Neutrophil (primary cell): ENCODE data around the gene RORC.

Experiments used
- H3K27ac ChIP-seq: fragments of 200-600 bp; sonication (generic); 2 replicates; pipeline ENCODE4 v1.5.1; 2016; ENCODE audit warnings: mild to moderate bottlenecking, moderate library complexity
- H3K27me3 ChIP-seq: fragments of 200-600 bp; sonication (generic); 2 replicates; pipeline ENCODE4 v1.6.0; 2016; ENCODE audit warnings: mild to moderate bottlenecking
- H3K36me3 ChIP-seq: fragments of 200-600 bp; sonication (generic); 2 replicates; pipeline ENCODE4 v1.5.1; 2017
- H3K4me1 ChIP-seq, 2 experiments: fragments of 200-600 bp in 1 of 2; sonication (generic) in 1 of 2; 1 replicate in 1 of 2; 2 replicates in 1 of 2; pipeline versions ENCODE4 v1.5.1 to v1.6.1; 2013 to 2016; ENCODE audit warnings: low read depth in 1 of 2, low read length in 1 of 2, mild to moderate bottlenecking in 1 of 2, moderate library complexity in 1 of 2; ENCODE audit not compliant: control insufficient read depth in 1 of 2, insufficient read depth in 1 of 2
- H3K4me3 ChIP-seq, 2 experiments: fragments of 200-600 bp in 1 of 2; sonication (generic) in 1 of 2; 1 replicate in 1 of 2; 2 replicates in 1 of 2; pipeline ENCODE4 v1.5.1; 2013 to 2016; ENCODE audit warnings: low read depth in 1 of 2, low read length in 1 of 2, mild to moderate bottlenecking in 1 of 2, moderate library complexity in 1 of 2
- H3K9me3 ChIP-seq: fragments of 200-600 bp; sonication (generic); 2 replicates; pipeline ENCODE4 v1.5.1; 2016
- CTCF ChIP-seq: fragments of 200-600 bp; sonication (generic); IDR thresholded peaks from 2 replicates; pipeline ENCODE4 v1.5.1; 2016; ENCODE audit warnings: antibody characterized with exemption

The RORC gene

DNA sequence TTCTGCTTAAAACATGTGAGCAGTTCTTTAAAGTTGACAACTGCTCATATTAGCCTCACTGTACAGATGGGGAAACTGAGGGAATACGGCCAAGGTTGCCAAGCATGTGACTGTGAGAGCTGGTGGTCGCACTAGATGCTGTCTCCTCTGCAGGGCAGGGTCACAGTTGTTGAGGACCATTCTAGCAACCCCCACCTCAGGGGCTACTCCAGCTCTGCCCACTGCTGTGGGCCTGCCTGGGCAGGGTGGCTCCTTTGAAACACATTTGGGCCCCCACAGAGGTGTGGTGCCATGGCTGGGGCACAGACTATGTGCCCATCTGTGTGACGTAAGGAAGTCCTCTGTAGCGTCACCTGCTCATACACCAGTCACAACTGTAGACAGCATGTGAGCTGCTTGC is 21.1 kb upstream of the RORC start:
- peaks cover 7 to 12% of the 10 kb centered on the region in 2 experiments for H3K4me1 ChIP-seq
- H3K36me3 ChIP-seq: no peaks in the 10 kb centered on the region
- H3K27me3 ChIP-seq: peaks cover 48% of the 10 kb centered on the region
- no peaks in the 10 kb centered on the region for H3K9me3 ChIP-seq
- no peak overlapping the region for H3K4me3 ChIP-seq
- no peak overlapping the region for H3K27ac ChIP-seq
- no peak for TF ChIP-seq CTCF

DNA sequence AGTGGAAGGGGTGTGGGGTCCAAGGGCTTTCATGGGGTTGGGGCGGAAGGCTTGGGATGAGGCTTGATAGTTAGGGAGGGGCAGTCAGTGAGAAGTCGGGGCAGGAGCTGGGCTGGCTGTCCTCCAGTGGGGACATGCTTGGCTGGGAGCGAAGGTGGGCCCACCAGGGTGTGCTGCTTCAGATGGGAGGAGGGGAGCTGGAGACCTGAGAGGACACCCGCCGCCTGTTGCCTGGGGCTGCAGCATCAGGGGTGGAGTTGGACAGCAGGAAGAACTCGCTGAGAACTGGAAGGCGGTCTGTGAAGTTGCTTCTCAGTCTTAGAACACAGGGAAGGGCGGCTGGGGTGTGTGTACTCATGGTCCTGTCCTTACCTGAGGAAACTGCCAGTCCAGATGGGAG is 20.3 kb upstream of the RORC start:
- Histone ChIP-seq H3K9me3 (no peaks in the 10 kb centered on the region), H3K4me3 (no peak overlapping the region), H3K36me3 (no peaks in the 10 kb centered on the region), H3K27ac (no peak overlapping the region), H3K27me3 (peaks cover 57% of the 10 kb centered on the region), H3K4me1 (peaks cover 0 to 3% of the 10 kb centered on the region in 2 experiments)
- no peak for TF ChIP-seq CTCF

DNA sequence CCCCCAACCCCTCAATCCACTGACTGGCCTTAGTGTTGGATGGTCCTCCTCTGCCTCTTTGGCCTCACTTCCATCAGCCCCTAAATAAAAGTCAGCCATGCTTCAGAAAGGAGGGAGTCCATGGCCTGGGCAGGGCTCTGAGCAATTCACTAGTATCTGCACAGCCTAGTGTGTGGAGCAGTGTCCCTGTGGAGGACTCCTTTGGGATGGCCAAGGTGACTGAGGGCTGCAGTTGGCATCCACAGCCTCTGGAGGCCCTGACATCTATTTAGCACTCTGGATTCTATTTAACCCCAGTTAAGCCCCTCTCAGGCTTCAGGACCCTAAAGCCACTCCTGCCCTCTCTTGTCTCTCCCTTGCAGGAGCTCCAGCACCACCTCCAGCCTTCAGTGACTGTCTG is 18.3 kb upstream of the RORC start:
- Histone ChIP-seq H3K4me1 (no peaks in the 10 kb centered on the region), H3K27me3 (peaks cover 77% of the 10 kb centered on the region), H3K27ac (no peak overlapping the region), H3K4me3 (no peak overlapping the region), H3K36me3 (no peaks in the 10 kb centered on the region), H3K9me3 (no peaks in the 10 kb centered on the region)
- no peak for TF ChIP-seq CTCF

DNA sequence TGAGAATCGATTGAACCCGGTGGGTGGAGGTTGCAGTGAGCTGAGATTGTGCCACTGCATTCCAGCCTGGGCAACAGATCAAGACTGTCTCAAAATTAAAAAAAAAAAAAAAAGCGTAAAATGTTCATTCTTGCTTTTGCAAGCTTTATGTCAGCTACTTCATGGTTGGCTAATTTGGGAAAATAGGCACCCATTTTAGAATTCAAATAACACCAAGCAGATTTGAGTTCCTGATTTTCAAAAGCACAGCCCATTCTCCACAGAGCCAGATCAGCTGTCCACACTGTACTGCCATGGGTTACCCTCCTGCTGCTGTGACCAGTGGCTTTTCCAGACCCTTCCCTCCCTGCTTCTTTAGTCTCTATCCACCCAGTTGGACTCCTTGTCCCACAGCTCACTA is 17.5 kb upstream of the RORC start:
- TF ChIP-seq CTCF: no peak
- H3K9me3 ChIP-seq: no peaks in the 10 kb centered on the region
- H3K36me3 ChIP-seq: no peaks in the 10 kb centered on the region
- no peak overlapping the region for H3K27ac ChIP-seq
- peaks cover 85% of the 10 kb centered on the region for H3K27me3 ChIP-seq
- H3K4me3 ChIP-seq: no peak overlapping the region
- no peaks in the 10 kb centered on the region for H3K4me1 ChIP-seq

- Histone ChIP-seq H3K27ac (no peak overlapping the region), H3K4me3 (no peak overlapping the region), H3K9me3 (no peaks in the 10 kb centered on the region), H3K27me3 (peaks cover 95% of the 10 kb centered on the region), H3K36me3 (no peaks in the 10 kb centered on the region), H3K4me1 (no peaks in the 10 kb centered on the region)
- no peak for TF ChIP-seq CTCF
These were observed 16.4 kb upstream of the RORC start for GRCh38 chr1:151847867-151848596.
